Measurements from ENCODE around the gene CACNA2D2. TPM values are rescaled to one million over a fixed set of nuclear protein-coding genes. Genes with fewer than 3 reads are reported as not detected.

The CACNA2D2 gene
- total and polyA plus RNA-seq, 2 of the 4 experiments (the other 2 are of a cell fraction): 0.15 TPM; not detected in 1

GRCh38 chr3:50525191-50525910 lies 21.9 kb upstream of the CACNA2D2 start:
- H3K9me1 ChIP-seq (ENCODE audit: insufficient read depth, low read length): no peaks in the 10 kb centered on the region
- H3K14ac ChIP-seq (replicated peaks; ENCODE audit: low read depth, low read length): no peak overlapping the region
- intact Hi-C loops (cut with micrococcal nuclease): no loop called here
- no peaks in the 10 kb centered on the region for H3K4me1 ChIP-seq (ENCODE audit: control insufficient read depth, insufficient read depth, low read length)
- H3K4me3 ChIP-seq (ENCODE audit: insufficient read depth, low read depth, low read length): no peak overlapping the region
- no peak overlapping the region for H3K4me2 ChIP-seq (ENCODE audit: low read depth, low read length)
- H2BK20ac ChIP-seq (ENCODE audit: low read depth, low read length): no peak overlapping the region
- ChIA-PET POLR2A (ENCODE audit: unreplicated experiment) (no interaction called here), CTCF (no interaction called here)
- H3K9ac ChIP-seq (ENCODE audit: low read depth, low read length): no peak overlapping the region
- no peak overlapping the region for H3K27ac ChIP-seq (ENCODE audit: insufficient read depth, low read length)
- H3K27me3 ChIP-seq (ENCODE audit: control insufficient read depth, insufficient read depth, low read length): peaks cover 65% of the 10 kb centered on the region
- H2AK9ac ChIP-seq (replicated peaks; ENCODE audit: low read depth, low read length, poor library complexity): no peak overlapping the region
- H3K4ac ChIP-seq (ENCODE audit: low read depth, low read length): no peak overlapping the region
- H2BK15ac ChIP-seq (ENCODE audit: low read depth, low read length): no peak overlapping the region
- ATAC-seq (ENCODE audit: low read depth): no peak
- no peak overlapping the region for H3K56ac ChIP-seq (ENCODE audit: extremely low read depth, insufficient read depth, low read length)
- H2AK5ac ChIP-seq (ENCODE audit: low read depth, low read length): no peak overlapping the region
- no peak overlapping the region for H4K8ac ChIP-seq (ENCODE audit: low read depth in 2 of 2, low read length in 2 of 2)
- no peak overlapping the region for H4K5ac ChIP-seq (ENCODE audit: low read depth, low read length)
- DNase-seq: no peak
- no peaks in the 10 kb centered on the region for H4K20me1 ChIP-seq (ENCODE audit: insufficient read depth, low read length)
- dilution Hi-C loops (cut with HindIII; ENCODE audit: low sequenced_read_pairs, unreplicated experiment): no loop called here
- no peak overlapping the region for H3K18ac ChIP-seq (ENCODE audit: low read depth, low read length)
- no peak overlapping the region for H2BK120ac ChIP-seq (ENCODE audit: low read depth, low read length)
- no peak overlapping the region for H2AFZ ChIP-seq (replicated peaks; ENCODE audit: low read length, poor library complexity)
- in situ Hi-C loops (cut with MboI; ENCODE audit: low sequenced_read_pairs): no loop called here
- BruUV-seq (replicated peaks): no TSS peak
- H3K9me3 ChIP-seq (ENCODE audit: control insufficient read depth, insufficient read depth, low read length): no peaks in the 10 kb centered on the region
- H4K91ac ChIP-seq (ENCODE audit: insufficient read depth, low read depth, low read length): no peak overlapping the region
- no peak overlapping the region for H2BK5ac ChIP-seq (ENCODE audit: low read depth, low read length, poor library complexity, severe bottlenecking)
- no peak for TF ChIP-seq MXI1 (IDR thresholded peaks at IDR 0.05; ENCODE audit: borderline replicate concordance, low read depth, low read length)
- no peak for TF ChIP-seq RCOR1 (IDR thresholded peaks at IDR 0.05; ENCODE audit: insufficient replicate concordance, low read length)
- no peak for TF ChIP-seq MAFK (IDR thresholded peaks at IDR 0.05; ENCODE audit: low read depth, low read length)
- no peak for TF ChIP-seq CEBPB (IDR thresholded peaks at IDR 0.05; ENCODE audit: low read depth, low read length)
- no peak for TF ChIP-seq USF2 (IDR thresholded peaks at IDR 0.05; ENCODE audit: low read depth, low read length)
- no peak for TF ChIP-seq SMC3 (IDR thresholded peaks at IDR 0.05; ENCODE audit: low read depth, low read length)
- TF ChIP-seq RAD21 (IDR thresholded peaks at IDR 0.05; ENCODE audit: low read length): no peak
- no peak for TF ChIP-seq CHD1 (IDR thresholded peaks at IDR 0.05; ENCODE audit: low read depth, low read length)
- no peak for TF ChIP-seq POLR2A (IDR thresholded peaks at IDR 0.05; ENCODE audit: low read depth, low read length)
- no peak for TF ChIP-seq BHLHE40 (IDR thresholded peaks at IDR 0.05; ENCODE audit: low read depth, low read length)
- TF ChIP-seq FOS (IDR thresholded peaks at IDR 0.05; ENCODE audit: low read depth, low read length): no peak
- no peak for TF ChIP-seq MAZ (IDR thresholded peaks at IDR 0.05; ENCODE audit: borderline replicate concordance, low read depth, low read length)
- TF ChIP-seq CTCF (conservative IDR thresholded peaks at IDR 0.05; ENCODE audit: low read depth, low read length): no peak
- no peak for TF ChIP-seq RFX5 (IDR thresholded peaks at IDR 0.05; ENCODE audit: low read depth, low read length)
- TF ChIP-seq ELK1 (IDR thresholded peaks at IDR 0.05; ENCODE audit: borderline replicate concordance, low read depth, low read length): no peak
- no peak for TF ChIP-seq NFE2L2 (IDR thresholded peaks at IDR 0.05; ENCODE audit: low read depth, low read length)
- no peaks in the 10 kb centered on the region for H3K79me1 ChIP-seq (ENCODE audit: low read depth in 1 of 2, low read length in 2 of 2)
- no CpG with 5 or more reads among the region's 9 CpGs for WGBS, 2 experiments (ENCODE audit: extremely low coverage in 2 of 2, insufficient read length in 1 of 2)
- no peak overlapping the region for H3K23ac ChIP-seq (ENCODE audit: low read depth, low read length)
- H3K36me3 ChIP-seq (ENCODE audit: control insufficient read depth, insufficient read depth, low read length): no peaks in the 10 kb centered on the region
